Liver (tissue), 9 donors: Measurements from ENCODE around the gene PHEX. TPM values are rescaled to one million over a fixed set of nuclear protein-coding genes. Genes with fewer than 3 reads are reported as not detected.

Experiments used
- DNase-seq: peaks from one replicate; pipeline ENCODE4 v3.0.0-alpha.2; 2017; ENCODE audit warnings: low spot score
- H3K27ac ChIP-seq, 2 donors: one replicate each; pipeline ENCODE4 v1.7.0; 2013; ENCODE audit warnings: inconsistent platforms in 2 of 2, low read length in 2 of 2, control low read depth in 1 of 2, low read depth in 1 of 2, mild to moderate bottlenecking in 1 of 2
- H3K27me3 ChIP-seq, 4 donors: one replicate each; pipeline versions ENCODE4 v1.6.1 to v1.7.0; 2013; ENCODE audit warnings: low read length in 3 of 4, inconsistent platforms in 1 of 4, mild to moderate bottlenecking in 1 of 4, moderate library complexity in 1 of 4; ENCODE audit not compliant: control insufficient read depth in 4 of 4, insufficient read depth in 4 of 4
- H3K36me3 ChIP-seq, 4 donors: one replicate each; pipeline versions ENCODE4 v1.6.1 to v1.7.0; 2013; ENCODE audit warnings: low read length in 3 of 4, mild to moderate bottlenecking in 3 of 4, low read depth in 1 of 4, moderate library complexity in 1 of 4; ENCODE audit not compliant: control insufficient read depth in 4 of 4, insufficient read depth in 3 of 4
- H3K4me1 ChIP-seq, 4 donors: one replicate each; pipeline versions ENCODE4 v1.6.1 to v1.7.0; 2013; ENCODE audit warnings: low read length in 3 of 4, mild to moderate bottlenecking in 3 of 4, moderate library complexity in 1 of 4; ENCODE audit not compliant: control insufficient read depth in 4 of 4, insufficient read depth in 4 of 4
- H3K4me3 ChIP-seq, 3 donors: one replicate each; pipeline versions ENCODE4 v1.6.1 to v1.7.0; 2013; ENCODE audit warnings: low read length in 3 of 3, control low read depth in 1 of 3, low read depth in 1 of 3, mild to moderate bottlenecking in 1 of 3
- H3K9ac ChIP-seq, 2 donors: one replicate each; pipeline ENCODE4 v1.7.0; 2013; ENCODE audit warnings: low read length in 2 of 2, mild to moderate bottlenecking in 2 of 2, moderate library complexity in 2 of 2, control low read depth in 1 of 2, low read depth in 1 of 2
- H3K9me3 ChIP-seq, 4 donors: one replicate each; pipeline versions ENCODE4 v1.6.1 to v1.7.0; 2013; ENCODE audit warnings: low read length in 3 of 4; ENCODE audit not compliant: control insufficient read depth in 4 of 4
- EGR1 ChIP-seq, 2 donors: IDR thresholded peaks; 2 replicates each; pipeline ENCODE4 v1.6.1; 2016 to 2018; ENCODE audit warnings: antibody characterized with exemption in 2 of 2, low read depth in 2 of 2
- FOXA1 ChIP-seq: IDR thresholded peaks from 2 replicates; pipeline ENCODE4 v1.6.1; 2016; ENCODE audit warnings: antibody characterized with exemption
- FOXA2 ChIP-seq: IDR thresholded peaks from 2 replicates; pipeline ENCODE4 v1.6.1; 2016; ENCODE audit warnings: antibody characterized with exemption
- GABPA ChIP-seq, 2 donors: IDR thresholded peaks in 1 of 2; conservative IDR thresholded peaks in 1 of 2; 2 replicates each; pipeline ENCODE4 v1.6.1; 2016; ENCODE audit warnings: antibody characterized with exemption in 2 of 2, mild to moderate bottlenecking in 1 of 2, moderate library complexity in 1 of 2
- HNF4A ChIP-seq, 2 donors: conservative IDR thresholded peaks; 2 replicates each; pipeline ENCODE4 v1.6.1; 2016; ENCODE audit warnings: antibody characterized with exemption in 2 of 2, mild to moderate bottlenecking in 2 of 2
- HNF4G ChIP-seq: IDR thresholded peaks from 2 replicates; pipeline ENCODE4 v1.6.1; 2016; ENCODE audit warnings: antibody characterized with exemption
- JUND ChIP-seq, 2 donors: IDR thresholded peaks; 2 replicates each; pipeline ENCODE4 v1.6.1; 2016; ENCODE audit warnings: antibody characterized with exemption in 2 of 2
- NR2F2 ChIP-seq: IDR thresholded peaks from 2 replicates; pipeline ENCODE4 v1.6.1; 2016; ENCODE audit warnings: antibody characterized with exemption
- RAD21 ChIP-seq, 2 donors: IDR thresholded peaks; 2 replicates each; pipeline ENCODE4 v1.6.1; 2016; ENCODE audit warnings: antibody characterized with exemption in 2 of 2, mild to moderate bottlenecking in 2 of 2
- RXRA ChIP-seq, 2 donors: IDR thresholded peaks; 2 replicates each; pipeline ENCODE4 v1.6.1; 2017 to 2018; ENCODE audit warnings: antibody characterized with exemption in 2 of 2, mild to moderate bottlenecking in 1 of 2
- SP1 ChIP-seq: IDR thresholded peaks from 2 replicates; pipeline ENCODE4 v1.6.1; 2018; ENCODE audit warnings: antibody characterized with exemption, mild to moderate bottlenecking
- TAF1 ChIP-seq: conservative IDR thresholded peaks from 2 replicates; pipeline ENCODE4 v1.6.1; 2016; ENCODE audit warnings: antibody characterized with exemption, mild to moderate bottlenecking
- YY1 ChIP-seq: IDR thresholded peaks from 2 replicates; pipeline ENCODE4 v1.6.1; 2016; ENCODE audit warnings: antibody characterized with exemption, mild to moderate bottlenecking
- whole genome bisulfite sequencing: extraction: QIAGEN DNeasy Blood & Tissue Kit; methylation state at CpG from one replicate; pipeline ENCODE4 v1.1.7; 2013; 5-methylcytosine and 5-hydroxymethylcytosine counted together
- polyA plus RNA-seq, 2 donors: library from polyadenylated mRNA; stranded (reverse) in 1 of 2; unstranded in 1 of 2; fragments of 200-250 nt in 1 of 2; fragments of >200 nt in 1 of 2; fragmentation: Nextera tagmentation in 1 of 2; extraction: Ambion mirVana in 1 of 2; gene quantifications; one replicate each; pipeline versions ENCODE4 v1.2.1 to v1.2.3, GENCODE V29; 2013 to 2015
- total RNA-seq, 2 donors: library from RNA; depleted of rRNA; stranded (reverse); fragments of >200 nt; gene quantifications; one replicate each; pipeline ENCODE4 v1.2.3, GENCODE V29; 2014
- TF ChIP-seq, protein P1 (sequence below): IDR thresholded peaks from 2 replicates; pipeline ENCODE4 v1.6.1; 2016; ENCODE audit warnings: antibody characterized with exemption
- TF ChIP-seq, protein P2 (sequence below): fragments of 150-350 bp; IDR thresholded peaks from 2 replicates; pipeline ENCODE4 v1.5.1; 2017; ENCODE audit warnings: improper control_type of control experiment, low read depth, low read length; ENCODE audit not compliant: missing input control
- TF ChIP-seq, protein P3 (sequence below): IDR thresholded peaks from 2 replicates; pipeline ENCODE4 v1.6.1; 2016; ENCODE audit warnings: antibody characterized with exemption
- TF ChIP-seq, protein P4 (sequence below): IDR thresholded peaks from 2 replicates; pipeline ENCODE4 v1.6.1; 2016; ENCODE audit warnings: antibody characterized with exemption
- TF ChIP-seq, protein P5 (sequence below): IDR thresholded peaks from 2 replicates; pipeline ENCODE4 v1.6.1; 2016; ENCODE audit warnings: antibody characterized with exemption, mild to moderate bottlenecking
- donor health status: healthy.
- donor health status: healthy.
- donor health status: healthy.
- donor health status: healthy.
- donor health status: healthy.

PHEX gene
- total and polyA plus RNA-seq, 4 donors: 0.01 to 0.14 (median 0.08) TPM; not detected in 1

DNA sequence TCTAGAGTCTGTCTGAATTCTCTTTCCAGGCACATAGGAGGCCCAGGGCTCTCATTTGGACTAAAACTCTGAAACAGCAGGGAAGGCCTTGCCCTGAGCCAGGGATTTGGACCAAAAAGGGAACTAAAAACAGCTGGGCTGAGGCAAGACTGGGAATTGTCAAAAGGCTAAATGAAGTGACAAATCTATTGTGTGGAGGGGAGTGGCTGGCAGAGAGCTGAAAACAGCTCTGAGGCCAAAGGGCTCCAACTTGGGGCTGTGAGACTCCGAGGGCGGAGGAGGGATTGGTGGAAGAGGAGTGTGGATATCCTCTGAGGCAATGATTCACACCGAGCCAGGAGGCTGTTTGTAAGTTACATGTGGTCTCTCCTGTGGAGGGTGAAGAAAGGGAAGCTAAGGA is 63.2 kb downstream of the PHEX start:
- Histone ChIP-seq H3K4me3 (no peak overlapping the region), H3K9ac (no peak overlapping the region), H3K9me3 (no peaks in the 10 kb centered on the region), H3K36me3 (no peaks in the 10 kb centered on the region), H3K27ac (no peak overlapping the region), H3K4me1 (no peaks in the 10 kb centered on the region), H3K27me3 (no peaks in the 10 kb centered on the region)
- no peak for DNase-seq
- WGBS: 66% methylated on average over 3 of the region's 3 CpGs
- TF ChIP-seq FOXA2 (no peak), SP1 (no peak), JUND (IDR thresholded peaks at IDR 0.05) (no peak), HNF4A (conservative IDR thresholded peaks at IDR 0.05) (no peak), HNF4G (no peak), TAF1 (no peak), RXRA (IDR thresholded peaks at IDR 0.05) (no peak), EGR1 (IDR thresholded peaks at IDR 0.05; ENCODE audit: low read depth in 2 of 2) (no peak), YY1 (no peak)
- TF ChIP-seq, protein P1, sequence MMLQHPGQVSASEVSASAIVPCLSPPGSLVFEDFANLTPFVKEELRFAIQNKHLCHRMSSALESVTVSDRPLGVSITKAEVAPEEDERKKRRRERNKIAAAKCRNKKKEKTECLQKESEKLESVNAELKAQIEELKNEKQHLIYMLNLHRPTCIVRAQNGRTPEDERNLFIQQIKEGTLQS: no peak
- TF ChIP-seq, protein P2, sequence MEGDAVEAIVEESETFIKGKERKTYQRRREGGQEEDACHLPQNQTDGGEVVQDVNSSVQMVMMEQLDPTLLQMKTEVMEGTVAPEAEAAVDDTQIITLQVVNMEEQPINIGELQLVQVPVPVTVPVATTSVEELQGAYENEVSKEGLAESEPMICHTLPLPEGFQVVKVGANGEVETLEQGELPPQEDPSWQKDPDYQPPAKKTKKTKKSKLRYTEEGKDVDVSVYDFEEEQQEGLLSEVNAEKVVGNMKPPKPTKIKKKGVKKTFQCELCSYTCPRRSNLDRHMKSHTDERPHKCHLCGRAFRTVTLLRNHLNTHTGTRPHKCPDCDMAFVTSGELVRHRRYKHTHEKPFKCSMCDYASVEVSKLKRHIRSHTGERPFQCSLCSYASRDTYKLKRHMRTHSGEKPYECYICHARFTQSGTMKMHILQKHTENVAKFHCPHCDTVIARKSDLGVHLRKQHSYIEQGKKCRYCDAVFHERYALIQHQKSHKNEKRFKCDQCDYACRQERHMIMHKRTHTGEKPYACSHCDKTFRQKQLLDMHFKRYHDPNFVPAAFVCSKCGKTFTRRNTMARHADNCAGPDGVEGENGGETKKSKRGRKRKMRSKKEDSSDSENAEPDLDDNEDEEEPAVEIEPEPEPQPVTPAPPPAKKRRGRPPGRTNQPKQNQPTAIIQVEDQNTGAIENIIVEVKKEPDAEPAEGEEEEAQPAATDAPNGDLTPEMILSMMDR: no peak
- TF ChIP-seq, protein P3, sequence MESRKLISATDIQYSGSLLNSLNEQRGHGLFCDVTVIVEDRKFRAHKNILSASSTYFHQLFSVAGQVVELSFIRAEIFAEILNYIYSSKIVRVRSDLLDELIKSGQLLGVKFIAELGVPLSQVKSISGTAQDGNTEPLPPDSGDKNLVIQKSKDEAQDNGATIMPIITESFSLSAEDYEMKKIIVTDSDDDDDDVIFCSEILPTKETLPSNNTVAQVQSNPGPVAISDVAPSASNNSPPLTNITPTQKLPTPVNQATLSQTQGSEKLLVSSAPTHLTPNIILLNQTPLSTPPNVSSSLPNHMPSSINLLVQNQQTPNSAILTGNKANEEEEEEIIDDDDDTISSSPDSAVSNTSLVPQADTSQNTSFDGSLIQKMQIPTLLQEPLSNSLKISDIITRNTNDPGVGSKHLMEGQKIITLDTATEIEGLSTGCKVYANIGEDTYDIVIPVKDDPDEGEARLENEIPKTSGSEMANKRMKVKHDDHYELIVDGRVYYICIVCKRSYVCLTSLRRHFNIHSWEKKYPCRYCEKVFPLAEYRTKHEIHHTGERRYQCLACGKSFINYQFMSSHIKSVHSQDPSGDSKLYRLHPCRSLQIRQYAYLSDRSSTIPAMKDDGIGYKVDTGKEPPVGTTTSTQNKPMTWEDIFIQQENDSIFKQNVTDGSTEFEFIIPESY: no peak

DNA sequence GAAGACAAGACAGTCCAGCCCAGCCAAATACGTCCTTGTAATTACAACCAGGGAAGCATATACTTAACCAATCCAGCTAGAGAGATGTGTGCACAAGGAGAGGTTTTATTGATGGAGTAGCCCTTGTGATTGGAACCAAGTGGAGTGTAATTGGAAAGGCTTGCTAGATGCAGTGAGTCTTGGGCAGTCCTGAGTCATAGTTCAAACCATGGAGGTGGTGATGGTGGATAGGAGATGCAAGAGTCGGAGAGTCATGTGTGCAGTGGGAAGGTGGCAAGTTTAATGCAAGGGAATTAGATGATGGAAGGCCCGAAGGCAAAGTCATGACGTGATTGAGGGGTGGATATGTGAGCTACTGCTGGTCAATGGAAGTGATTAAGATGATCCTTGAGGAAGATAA is 63.7 kb downstream of the PHEX start:
- H3K9ac ChIP-seq: no peak overlapping the region
- 93% methylated on average over 4 of the region's 4 CpGs for WGBS
- H3K4me3 ChIP-seq: no peak overlapping the region
- no peak for DNase-seq
- H3K4me1 ChIP-seq: no peaks in the 10 kb centered on the region
- no peaks in the 10 kb centered on the region for H3K36me3 ChIP-seq
- no peak overlapping the region for H3K27ac ChIP-seq
- TF ChIP-seq, protein P1: no peak
- TF ChIP-seq, protein P3: no peak
- TF ChIP-seq SP1 (no peak), RXRA (IDR thresholded peaks at IDR 0.05) (no peak), EGR1 (IDR thresholded peaks at IDR 0.05; ENCODE audit: low read depth in 2 of 2) (no peak), GABPA (IDR thresholded peaks at IDR 0.05 in 1 of 2, conservative IDR thresholded peaks at IDR 0.05 in 1 of 2) (no peak), HNF4G (no peak), FOXA2 (no peak), HNF4A (conservative IDR thresholded peaks at IDR 0.05) (no peak), FOXA1 (no peak), NR2F2 (no peak), RAD21 (IDR thresholded peaks at IDR 0.05) (no peak), JUND (IDR thresholded peaks at IDR 0.05) (no peak), TAF1 (no peak)
- TF ChIP-seq, protein P2: no peak
- TF ChIP-seq, protein P4, sequence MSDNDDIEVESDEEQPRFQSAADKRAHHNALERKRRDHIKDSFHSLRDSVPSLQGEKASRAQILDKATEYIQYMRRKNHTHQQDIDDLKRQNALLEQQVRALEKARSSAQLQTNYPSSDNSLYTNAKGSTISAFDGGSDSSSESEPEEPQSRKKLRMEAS: no peak
- TF ChIP-seq, protein P5, sequence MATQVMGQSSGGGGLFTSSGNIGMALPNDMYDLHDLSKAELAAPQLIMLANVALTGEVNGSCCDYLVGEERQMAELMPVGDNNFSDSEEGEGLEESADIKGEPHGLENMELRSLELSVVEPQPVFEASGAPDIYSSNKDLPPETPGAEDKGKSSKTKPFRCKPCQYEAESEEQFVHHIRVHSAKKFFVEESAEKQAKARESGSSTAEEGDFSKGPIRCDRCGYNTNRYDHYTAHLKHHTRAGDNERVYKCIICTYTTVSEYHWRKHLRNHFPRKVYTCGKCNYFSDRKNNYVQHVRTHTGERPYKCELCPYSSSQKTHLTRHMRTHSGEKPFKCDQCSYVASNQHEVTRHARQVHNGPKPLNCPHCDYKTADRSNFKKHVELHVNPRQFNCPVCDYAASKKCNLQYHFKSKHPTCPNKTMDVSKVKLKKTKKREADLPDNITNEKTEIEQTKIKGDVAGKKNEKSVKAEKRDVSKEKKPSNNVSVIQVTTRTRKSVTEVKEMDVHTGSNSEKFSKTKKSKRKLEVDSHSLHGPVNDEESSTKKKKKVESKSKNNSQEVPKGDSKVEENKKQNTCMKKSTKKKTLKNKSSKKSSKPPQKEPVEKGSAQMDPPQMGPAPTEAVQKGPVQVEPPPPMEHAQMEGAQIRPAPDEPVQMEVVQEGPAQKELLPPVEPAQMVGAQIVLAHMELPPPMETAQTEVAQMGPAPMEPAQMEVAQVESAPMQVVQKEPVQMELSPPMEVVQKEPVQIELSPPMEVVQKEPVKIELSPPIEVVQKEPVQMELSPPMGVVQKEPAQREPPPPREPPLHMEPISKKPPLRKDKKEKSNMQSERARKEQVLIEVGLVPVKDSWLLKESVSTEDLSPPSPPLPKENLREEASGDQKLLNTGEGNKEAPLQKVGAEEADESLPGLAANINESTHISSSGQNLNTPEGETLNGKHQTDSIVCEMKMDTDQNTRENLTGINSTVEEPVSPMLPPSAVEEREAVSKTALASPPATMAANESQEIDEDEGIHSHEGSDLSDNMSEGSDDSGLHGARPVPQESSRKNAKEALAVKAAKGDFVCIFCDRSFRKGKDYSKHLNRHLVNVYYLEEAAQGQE: no peak
- H3K27me3 ChIP-seq: no peaks in the 10 kb centered on the region
- H3K9me3 ChIP-seq: no peaks in the 10 kb centered on the region
